Spleen (tissue), 11 donors: Measurements from ENCODE around the gene SESN3. TPM values are rescaled to one million over a fixed set of nuclear protein-coding genes. Genes with fewer than 3 reads are reported as not detected.
A peak's percentile ranks its signal among the peaks of the same experiment; 100 is the strongest.

ENCODE experiments used
- DNase-seq: peaks from one replicate; pipeline ENCODE4 v3.0.0-alpha.2; 2020
- H3K27ac ChIP-seq, 8 donors: fragments of 200-600 bp; sonication (generic) in 7 of 8; 1 replicate in 4 of 8; 2 replicates in 4 of 8; pipeline versions ENCODE4 v1.5.0 to v1.8.0; 2016 to 2021; ENCODE audit warnings: inconsistent platforms in 4 of 8, mild to moderate bottlenecking in 4 of 8, moderate library complexity in 1 of 8
- H3K27me3 ChIP-seq, 7 donors: fragments of 200-600 bp; sonication (generic) in 6 of 7; replicated peaks in 1 of 7; 1 replicate in 4 of 7; 2 replicates in 3 of 7; pipeline versions ENCODE4 v1.5.0 to v1.8.0; 2016 to 2021; ENCODE audit warnings: inconsistent platforms in 3 of 7, mild to moderate bottlenecking in 1 of 7
- H3K36me3 ChIP-seq, 6 donors: fragments of 200-600 bp; sonication (generic) in 5 of 6; 1 replicate in 4 of 6; 2 replicates in 2 of 6; pipeline versions ENCODE4 v1.5.0 to v1.8.0; 2016 to 2021; ENCODE audit warnings: inconsistent platforms in 2 of 6
- H3K4me1 ChIP-seq, 6 donors: fragments of 200-600 bp; sonication (generic) in 5 of 6; 1 replicate in 3 of 6; 2 replicates in 3 of 6; pipeline versions ENCODE4 v1.5.0 to v1.8.0; 2016 to 2021; ENCODE audit warnings: inconsistent platforms in 3 of 6
- H3K4me3 ChIP-seq, 8 donors: fragments of 200-600 bp; sonication (generic) in 7 of 8; 1 replicate in 4 of 8; 2 replicates in 4 of 8; pipeline versions ENCODE4 v1.5.0 to v1.8.0; 2016 to 2021; ENCODE audit warnings: inconsistent platforms in 4 of 8, mild to moderate bottlenecking in 4 of 8, moderate library complexity in 2 of 8
- H3K9me3 ChIP-seq, 8 donors: fragments of 200-600 bp; sonication (generic) in 7 of 8; 1 replicate in 4 of 8; 2 replicates in 4 of 8; pipeline versions ENCODE4 v1.5.0 to v1.8.0; 2016 to 2021; ENCODE audit warnings: inconsistent platforms in 4 of 8
- POLR2A ChIP-seq, 3 donors: fragments of 450-650 bp; IDR thresholded peaks; one replicate each; pipeline ENCODE4 v1.5.1; 2017; ENCODE audit warnings: antibody characterized with exemption in 3 of 3, mild to moderate bottlenecking in 1 of 3
- POLR2AphosphoS5 ChIP-seq, 3 donors: sonication (generic); formaldehyde crosslinking; IDR thresholded peaks; one replicate each; pipeline ENCODE4 v1.5.1; 2017; ENCODE audit warnings: antibody characterized with exemption in 3 of 3
- WGBS, 5 donors: extraction: QIAGEN DNeasy Blood & Tissue Kit in 3 of 5; methylation state at CpG; one replicate each; pipeline versions ENCODE4 v1.1.5 to v1.1.7; 2013 to 2018; 5-methylcytosine and 5-hydroxymethylcytosine counted together
- intact Hi-C: fragments of 100-400 bp; cut with DNase I; formaldehyde crosslinking; loops from one replicate; pipeline ENCODE4 v1.15.0; 2023; ENCODE audit warnings: low total_unique reads
- polyA plus RNA-seq, 3 donors: library from polyadenylated mRNA; stranded (reverse); fragments of 200-250 nt; gene quantifications; one replicate each; pipeline ENCODE4 v1.2.1, GENCODE V29; 2013
- total RNA-seq, 7 donors: library from RNA; depleted of rRNA in 3 of 7; stranded (reverse); fragments of >200 nt in 3 of 7; fragmentation: NEBNext Ultra II Directional in 4 of 7; extraction: Animal tissue kit (Norgen Biotek cat#: 25700) in 4 of 7; gene quantifications; one replicate each; pipeline versions ENCODE4 v1.1.0 to v1.2.1, GENCODE V29; 2016 to 2021
- TF ChIP-seq, protein P1 (sequence below), 11 experiments: fragments of 200-600 bp in 7 of 11; fragments of 450-650 bp in 4 of 11; sonication (generic) in 4 of 11; IDR thresholded peaks in 8 of 11; conservative IDR thresholded peaks in 3 of 11; 1 replicate in 7 of 11; 2 replicates in 4 of 11; pipeline versions ENCODE4 v1.4.0 to v1.8.0; 2016 to 2021; ENCODE audit warnings: antibody characterized with exemption in 11 of 11, inconsistent platforms in 4 of 11, mild to moderate bottlenecking in 1 of 11
- donor health status: healthy with polysubstance abuse.
- donor health status: DM: no; HTN: no; CAD: no; lungs with moderate emphysema.
- donor health status: DM: no; HTN: no; CAD: no.
- donor health status: Bipolar disorder and iron deficiency.
- donor health status: healthy.
- donor health status: DM: no; HTN: no; CAD: no.
- donor health status: DM: yes; HTN: yes; CAD: no.

Gene SESN3
- total and polyA plus RNA-seq, 10 donors: 10.9 to 79.9 (median 56.5) TPM

DNA sequence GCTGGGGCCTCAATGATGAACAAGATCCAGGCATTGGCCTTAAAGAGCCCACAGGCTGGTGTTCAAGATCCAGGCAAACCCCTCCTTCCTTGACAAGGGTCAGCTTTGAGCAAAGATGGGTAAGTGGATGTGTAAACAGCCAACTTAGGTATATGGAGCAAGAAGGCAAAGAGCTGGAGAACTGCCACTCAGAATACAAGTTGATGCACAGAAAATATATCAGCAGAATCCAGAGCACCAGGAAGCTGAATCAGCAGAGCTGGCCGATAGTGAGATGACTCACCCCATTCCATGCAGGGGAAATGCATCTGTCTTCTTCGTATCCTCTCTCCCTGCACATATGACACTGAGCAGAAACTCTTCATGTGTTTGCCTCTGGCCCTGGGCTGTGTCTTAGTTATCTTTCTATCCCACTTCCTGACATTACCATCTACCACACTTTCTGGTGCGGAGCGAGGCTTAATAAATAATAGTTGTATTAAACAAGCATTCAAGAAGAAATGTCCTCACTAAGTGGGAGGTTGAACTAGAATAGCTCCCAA is 83.6 kb downstream of the SESN3 start:
- H3K27ac ChIP-seq: peak overlapping the region in 6 of 8 donors; percentile 16 to 96 (median 37)
- WGBS, 5 donors: 16 to 23% (median 18%) methylated on average over 4 of the region's 4 CpGs

DNA sequence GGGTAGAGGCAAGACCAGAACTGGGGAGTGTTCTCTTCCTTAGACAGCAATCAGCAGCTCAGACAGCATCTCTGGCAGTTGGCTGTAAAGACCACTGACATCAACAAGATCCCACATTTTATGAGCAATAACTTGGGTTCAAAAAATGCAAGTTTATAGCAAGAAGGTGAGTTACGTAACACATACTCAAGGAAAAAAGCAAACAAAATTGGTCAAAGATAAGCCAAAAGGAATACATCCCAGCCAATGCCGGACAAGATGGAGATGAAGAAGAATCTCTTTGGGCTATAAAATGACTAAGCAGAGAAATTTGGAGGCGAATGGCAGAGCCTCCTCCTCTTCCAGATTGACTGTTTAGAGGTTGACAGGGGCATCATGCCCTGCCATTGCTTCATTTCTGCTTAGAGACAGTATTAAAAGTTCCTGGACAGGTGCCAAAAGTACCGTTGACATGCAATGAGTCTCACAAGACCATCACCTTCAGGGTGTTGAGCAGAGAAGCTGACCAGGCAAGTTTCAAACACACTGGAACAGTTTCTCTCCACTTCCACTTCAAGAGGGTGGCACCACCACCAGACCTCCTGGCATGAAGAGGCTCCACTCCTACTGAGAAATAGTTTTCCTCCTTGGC is 85.5 kb downstream of the SESN3 start:
- Histone ChIP-seq H3K27ac (no peak overlapping the region), H3K36me3 (no peaks in the 10 kb centered on the region), H3K9me3 (no peaks in the 10 kb centered on the region), H3K27me3 (no peaks in the 10 kb centered on the region), H3K4me3 (no peak overlapping the region), H3K4me1 (peaks cover 0 to 36% (median 15%) of the 10 kb centered on the region in 6 donors)
- intact Hi-C loops: loop anchor here (5.0 kb wide), 1 partner anchor 68 kb away; no protein-coding TSS in a partner anchor
- 69 to 86% (median 73%) methylated on average over 4 of the region's 4 CpGs for WGBS, 5 donors
- no peak for DNase-seq
- TF ChIP-seq POLR2AphosphoS5 (IDR thresholded peaks at IDR 0.05) (no peak), POLR2A (IDR thresholded peaks at IDR 0.05) (no peak)
- TF ChIP-seq, protein P1, sequence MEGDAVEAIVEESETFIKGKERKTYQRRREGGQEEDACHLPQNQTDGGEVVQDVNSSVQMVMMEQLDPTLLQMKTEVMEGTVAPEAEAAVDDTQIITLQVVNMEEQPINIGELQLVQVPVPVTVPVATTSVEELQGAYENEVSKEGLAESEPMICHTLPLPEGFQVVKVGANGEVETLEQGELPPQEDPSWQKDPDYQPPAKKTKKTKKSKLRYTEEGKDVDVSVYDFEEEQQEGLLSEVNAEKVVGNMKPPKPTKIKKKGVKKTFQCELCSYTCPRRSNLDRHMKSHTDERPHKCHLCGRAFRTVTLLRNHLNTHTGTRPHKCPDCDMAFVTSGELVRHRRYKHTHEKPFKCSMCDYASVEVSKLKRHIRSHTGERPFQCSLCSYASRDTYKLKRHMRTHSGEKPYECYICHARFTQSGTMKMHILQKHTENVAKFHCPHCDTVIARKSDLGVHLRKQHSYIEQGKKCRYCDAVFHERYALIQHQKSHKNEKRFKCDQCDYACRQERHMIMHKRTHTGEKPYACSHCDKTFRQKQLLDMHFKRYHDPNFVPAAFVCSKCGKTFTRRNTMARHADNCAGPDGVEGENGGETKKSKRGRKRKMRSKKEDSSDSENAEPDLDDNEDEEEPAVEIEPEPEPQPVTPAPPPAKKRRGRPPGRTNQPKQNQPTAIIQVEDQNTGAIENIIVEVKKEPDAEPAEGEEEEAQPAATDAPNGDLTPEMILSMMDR (IDR thresholded peaks at IDR 0.05 in 8 of 11, conservative IDR thresholded peaks at IDR 0.05 in 3 of 11): no peak

More for the DNA sequence above, 83.6 kb downstream of the SESN3 start:
- TF ChIP-seq POLR2AphosphoS5 (IDR thresholded peaks at IDR 0.05) (peak in 1 of 3 donors; percentile 69), POLR2A (IDR thresholded peaks at IDR 0.05) (no peak)
- no peak for DNase-seq
- no peaks in the 10 kb centered on the region for H3K9me3 ChIP-seq
- no peaks in the 10 kb centered on the region for H3K27me3 ChIP-seq
- no peaks in the 10 kb centered on the region for H3K36me3 ChIP-seq
- intact Hi-C loops: loop anchor here (5.0 kb wide), 1 partner anchor 70 kb away; no protein-coding TSS in a partner anchor
- no peak overlapping the region for H3K4me3 ChIP-seq
- peaks cover 10 to 55% (median 29%) of the 10 kb centered on the region in 6 donors for H3K4me1 ChIP-seq

DNA sequence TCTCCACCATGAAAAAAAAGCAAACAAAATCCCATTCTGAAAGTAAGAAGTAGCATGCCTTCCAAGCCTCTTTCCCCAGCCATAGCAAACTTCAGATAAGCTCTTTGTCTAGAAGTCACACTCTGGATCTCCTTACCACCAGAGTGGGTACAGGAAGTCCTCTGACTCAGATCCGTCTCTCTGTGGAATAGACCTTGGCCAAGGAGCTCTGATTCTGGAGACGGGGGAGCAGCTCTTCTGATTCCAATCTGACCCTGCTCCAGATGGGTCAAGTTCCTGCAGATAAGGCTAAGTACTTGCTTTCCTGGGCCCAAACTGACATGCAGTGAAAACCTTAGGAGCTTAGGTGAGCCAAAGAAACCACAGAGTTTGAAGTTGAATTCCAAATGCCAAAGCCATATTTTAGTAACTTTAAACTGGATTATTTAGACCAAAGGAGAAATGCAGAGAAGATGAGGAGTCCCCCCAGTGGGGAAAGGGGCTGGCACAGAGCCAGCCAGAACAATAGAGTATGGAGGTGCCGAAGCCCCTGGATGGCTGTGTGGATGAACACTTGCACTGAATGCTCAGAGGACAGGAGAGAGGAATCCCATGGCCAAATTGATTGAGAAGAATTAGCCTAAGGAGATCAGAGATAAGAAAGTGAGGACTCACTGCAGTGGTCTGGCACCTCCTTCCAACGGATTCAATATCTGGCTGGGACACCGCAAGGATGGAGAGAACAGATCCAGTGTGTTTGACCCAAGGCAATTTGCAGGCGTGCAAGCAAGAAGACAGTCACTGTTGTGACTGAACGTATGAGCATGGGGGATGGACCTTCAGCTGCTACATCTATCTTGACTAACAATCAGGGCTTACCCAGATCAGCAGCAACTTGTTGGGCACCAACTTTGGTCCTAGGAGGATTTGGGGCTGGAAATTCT is 86.4 kb downstream of the SESN3 start:
- peaks cover 0 to 27% (median 6%) of the 10 kb centered on the region in 6 donors for H3K4me1 ChIP-seq
- intact Hi-C loops: loop anchor here (5.0 kb wide), 1 partner anchor 67 kb away; no protein-coding TSS in a partner anchor
- no peaks in the 10 kb centered on the region for H3K9me3 ChIP-seq
- no peaks in the 10 kb centered on the region for H3K36me3 ChIP-seq
- DNase-seq: no peak
- no peak overlapping the region for H3K27ac ChIP-seq
- WGBS, 5 donors: 77 to 89% (median 83%) methylated on average over 7 of the region's 7 CpGs
- H3K4me3 ChIP-seq: no peak overlapping the region
- H3K27me3 ChIP-seq: no peaks in the 10 kb centered on the region
- TF ChIP-seq POLR2A (IDR thresholded peaks at IDR 0.05) (no peak), POLR2AphosphoS5 (IDR thresholded peaks at IDR 0.05) (no peak)
- TF ChIP-seq, protein P1 (IDR thresholded peaks at IDR 0.05 in 8 of 11, conservative IDR thresholded peaks at IDR 0.05 in 3 of 11): no peak

DNA sequence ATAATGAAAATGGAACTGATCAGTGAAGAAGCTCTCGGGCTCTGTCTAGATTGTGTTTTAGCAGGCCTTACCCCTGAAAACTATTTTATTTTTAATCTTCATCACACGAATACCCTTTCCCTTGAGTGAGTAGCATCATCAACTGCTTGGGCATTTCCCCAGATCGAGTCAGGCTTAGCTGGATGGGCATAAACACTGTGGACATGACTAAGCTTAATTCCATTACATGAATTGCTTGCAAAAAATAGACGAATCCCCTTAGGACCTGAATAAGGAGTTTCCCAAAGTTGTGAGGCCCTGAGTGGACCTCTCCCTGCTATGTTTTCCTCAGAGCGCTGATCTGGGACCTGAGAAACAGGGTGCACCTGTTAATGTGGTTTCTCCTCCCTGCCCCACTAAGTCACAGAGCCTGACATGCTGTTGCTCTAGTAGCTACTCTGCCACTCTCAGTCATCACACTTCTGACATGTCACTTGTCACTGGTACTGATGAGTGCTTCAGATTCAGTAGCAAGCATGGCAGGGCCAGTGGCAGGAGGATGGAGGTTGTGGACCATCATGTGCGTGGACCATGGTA is 87.8 kb downstream of the SESN3 start:
- no peak overlapping the region for H3K27ac ChIP-seq
- no peak overlapping the region for H3K4me3 ChIP-seq
- intact Hi-C loops: no loop called here
- TF ChIP-seq POLR2A (IDR thresholded peaks at IDR 0.05) (no peak), POLR2AphosphoS5 (IDR thresholded peaks at IDR 0.05) (no peak)
- TF ChIP-seq, protein P1 (IDR thresholded peaks at IDR 0.05 in 8 of 11, conservative IDR thresholded peaks at IDR 0.05 in 3 of 11): no peak
- H3K36me3 ChIP-seq: no peaks in the 10 kb centered on the region
- H3K9me3 ChIP-seq: no peaks in the 10 kb centered on the region
- no peak for DNase-seq
- 79 to 89% (median 84%) methylated on average over 6 of the region's 6 CpGs for WGBS, 5 donors
- no peaks in the 10 kb centered on the region for H3K27me3 ChIP-seq
- H3K4me1 ChIP-seq: peaks cover 0 to 16% (median 4%) of the 10 kb centered on the region in 6 donors
